HG03095 (cell line): ENCODE measurements around the gene ARID1B.
"Not testable (repeated sequence)": the region's sequence is repeated elsewhere in the genome, so short reads cannot be mapped to it uniquely, and the experiment has no call there.

ENCODE experiments used
- ATAC-seq: cut with Tn5 transposase; IDR thresholded peaks from one replicate; pipeline ENCODE4 v1.9.1; 2021; ENCODE audit warnings: moderate library complexity; ENCODE audit not compliant: unreplicated experiment

Gene ARID1B

GRCh38 chr6:156980948-156981347, 203.8 kb downstream of the ARID1B start:
- no peak for ATAC-seq

DNA sequence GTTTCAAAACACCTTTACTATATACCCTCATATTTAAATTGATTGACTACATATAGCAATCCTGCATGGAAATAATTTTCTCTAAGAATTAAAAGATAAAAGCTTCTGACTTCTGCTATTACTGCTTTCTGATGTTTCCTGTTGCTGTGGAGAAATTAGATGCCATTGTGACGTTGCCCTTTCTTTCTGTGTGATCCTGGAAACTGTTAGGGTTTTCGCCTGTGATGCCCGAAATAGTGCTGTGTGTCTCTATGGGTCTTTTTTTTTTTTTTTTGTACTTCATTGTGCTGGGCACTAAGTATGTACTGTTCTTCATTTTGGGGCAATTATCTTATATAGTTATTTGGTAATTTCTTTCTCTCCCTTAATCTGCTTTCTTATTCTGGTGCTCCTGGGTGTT, 205.0 kb downstream of the ARID1B start:
- no peak for ATAC-seq

DNA sequence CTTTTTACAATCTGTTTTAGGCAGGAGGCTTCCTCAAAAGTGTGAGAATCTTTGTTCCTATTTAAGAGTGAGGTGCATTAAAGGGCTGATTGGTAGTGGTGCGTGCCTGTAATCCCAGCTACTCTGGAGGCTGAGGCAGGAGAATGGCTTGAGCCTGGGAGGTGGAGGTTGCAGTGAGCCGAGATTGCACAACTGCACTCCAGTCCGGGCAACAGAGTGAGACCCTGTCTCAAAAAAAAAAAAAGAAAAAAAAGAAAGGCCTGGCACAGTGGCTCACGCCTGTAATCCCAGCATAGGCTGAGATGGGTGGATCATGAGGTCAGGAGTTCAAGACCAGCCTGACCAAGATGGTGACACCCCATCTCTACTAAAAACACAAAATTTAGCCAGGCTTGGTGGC, 205.7 kb downstream of the ARID1B start:
- not testable (repeated sequence) for ATAC-seq

- no peak for ATAC-seq
Measured at GRCh38 chr6:156984178-156984738, 207.1 kb downstream of the ARID1B start.

DNA sequence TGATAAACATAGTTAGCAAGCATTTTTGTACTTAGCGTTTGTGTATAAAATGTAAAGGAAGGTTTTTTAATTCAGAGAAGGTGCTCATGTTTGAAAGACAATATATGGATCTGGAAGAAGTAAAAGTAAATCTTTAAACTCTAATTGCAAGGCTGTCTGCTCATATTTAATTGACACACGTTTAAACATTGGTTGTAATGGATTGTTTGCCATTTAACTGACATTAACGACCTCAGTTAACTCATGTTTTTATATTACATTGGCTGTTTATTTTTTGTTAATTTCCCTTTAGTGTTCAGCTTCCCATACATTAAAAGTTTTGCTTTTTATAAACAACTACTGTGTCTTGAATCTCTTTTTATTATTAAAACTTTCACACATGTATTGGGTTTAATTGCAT, 208.1 kb downstream of the ARID1B start:
- no peak for ATAC-seq

DNA sequence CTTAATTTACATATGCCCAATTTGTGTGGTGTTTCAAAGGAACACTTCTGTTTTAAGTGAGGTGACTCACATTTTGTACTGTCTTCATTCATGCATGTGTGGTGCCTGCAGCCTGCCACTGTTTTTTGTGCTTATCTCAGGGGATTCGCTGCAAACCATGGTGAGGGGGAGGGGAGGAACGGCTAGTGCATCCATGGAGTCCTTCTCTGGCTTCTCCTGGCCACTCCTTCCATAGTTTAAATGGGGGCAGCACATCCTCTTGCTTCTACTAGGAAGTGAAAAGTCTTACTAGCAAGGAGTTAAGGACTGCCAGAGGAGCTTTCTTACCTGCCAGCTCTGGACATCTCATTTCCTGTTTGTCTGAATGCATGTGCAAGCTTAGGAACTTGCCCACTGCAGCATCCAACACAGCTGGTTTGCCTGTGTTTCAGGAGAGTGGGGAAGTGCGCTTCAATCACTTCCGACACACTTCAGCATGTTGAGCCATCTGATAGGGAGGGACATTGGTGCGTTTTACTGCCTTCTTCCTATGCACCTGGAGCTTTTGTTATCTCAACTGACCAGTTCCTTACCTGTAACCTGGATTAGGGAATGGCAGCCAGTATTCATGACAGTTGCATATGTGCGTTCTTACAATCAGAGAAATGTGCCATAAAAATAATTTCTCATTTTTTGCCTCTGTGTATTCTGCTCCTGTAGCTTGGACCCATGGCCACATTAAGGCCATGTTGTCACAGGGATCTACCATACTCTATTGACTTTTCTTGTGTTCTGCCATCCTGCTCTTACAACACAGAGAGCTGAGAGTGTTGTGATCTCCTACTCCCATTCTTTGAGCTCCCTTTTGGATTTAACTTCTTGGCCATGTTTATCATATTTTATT, 211.3 kb downstream of the ARID1B start:
- ATAC-seq: peak; percentile 73

DNA sequence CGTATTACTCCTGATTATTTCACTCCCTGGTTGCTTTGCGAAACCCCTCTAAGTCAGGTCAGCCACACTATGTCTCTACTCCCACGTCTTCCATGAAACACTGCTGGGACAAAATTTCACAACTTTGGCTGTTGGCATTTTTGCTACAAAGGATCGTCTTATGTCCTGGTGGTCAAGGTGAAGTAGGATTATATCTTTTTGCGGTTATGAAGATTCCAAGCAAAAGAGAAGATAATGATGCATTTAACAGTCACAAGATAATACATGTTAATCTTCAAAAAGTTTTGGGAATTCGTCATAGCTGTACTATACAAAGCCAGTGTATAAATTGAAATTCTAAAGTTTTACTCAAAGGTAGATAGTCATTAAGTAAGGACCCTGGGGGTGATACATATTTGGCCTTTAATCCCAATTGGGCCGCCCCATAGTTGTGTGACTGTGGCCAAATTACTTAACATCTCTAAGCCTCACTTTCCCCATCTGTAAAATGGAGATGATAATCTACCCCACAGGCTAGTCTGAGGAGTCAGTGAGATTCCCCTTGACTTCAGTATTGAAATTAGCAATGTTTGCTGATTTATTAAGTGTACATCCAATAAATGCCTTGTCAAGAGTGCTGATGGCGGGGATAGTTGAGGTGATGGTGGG, 212.1 kb downstream of the ARID1B start:
- no peak for ATAC-seq

DNA sequence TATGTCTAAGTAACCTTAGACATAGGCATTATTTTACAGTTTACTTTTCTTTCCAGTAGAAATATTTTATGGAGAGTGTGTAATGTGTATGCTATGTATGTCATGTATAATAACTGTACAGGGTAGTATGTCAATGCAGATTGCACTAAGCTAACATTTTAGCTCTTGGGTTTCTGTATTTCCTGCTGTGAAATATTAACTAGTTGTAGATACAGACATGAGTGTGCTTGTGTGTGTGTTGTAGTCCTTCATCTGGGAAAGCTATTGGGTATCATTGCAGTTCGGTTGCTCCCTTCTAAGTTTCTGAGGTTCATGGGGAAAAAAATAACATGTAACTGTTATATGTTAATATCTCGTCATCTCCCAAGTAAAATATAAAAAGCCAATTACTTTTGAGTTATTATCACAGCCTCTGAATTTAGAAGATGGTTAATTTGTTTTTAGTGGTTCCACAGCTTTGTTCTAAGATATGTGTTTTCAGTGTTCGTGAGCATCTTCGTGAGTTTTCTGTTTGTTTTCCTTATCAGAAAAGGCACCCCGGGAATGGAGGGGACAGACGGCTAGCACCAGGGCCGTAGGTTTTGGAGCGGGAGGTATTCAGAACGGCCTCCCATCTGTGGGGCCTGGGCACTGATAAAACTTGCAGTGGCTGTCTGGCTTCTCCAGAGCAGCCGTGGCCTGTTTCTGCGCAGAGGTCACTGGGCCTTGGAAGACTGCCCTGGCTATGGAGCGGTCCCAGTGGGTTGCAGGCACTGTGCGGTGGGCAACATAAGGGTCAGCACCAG, 215.0 kb downstream of the ARID1B start:
- ATAC-seq: no peak

- ATAC-seq: no peak
Measured at GRCh38 chr6:156993713-156994112, 216.5 kb downstream of the ARID1B start.

GRCh38 chr6:156994215-156995076, 217.3 kb downstream of the ARID1B start:
- no peak for ATAC-seq

DNA sequence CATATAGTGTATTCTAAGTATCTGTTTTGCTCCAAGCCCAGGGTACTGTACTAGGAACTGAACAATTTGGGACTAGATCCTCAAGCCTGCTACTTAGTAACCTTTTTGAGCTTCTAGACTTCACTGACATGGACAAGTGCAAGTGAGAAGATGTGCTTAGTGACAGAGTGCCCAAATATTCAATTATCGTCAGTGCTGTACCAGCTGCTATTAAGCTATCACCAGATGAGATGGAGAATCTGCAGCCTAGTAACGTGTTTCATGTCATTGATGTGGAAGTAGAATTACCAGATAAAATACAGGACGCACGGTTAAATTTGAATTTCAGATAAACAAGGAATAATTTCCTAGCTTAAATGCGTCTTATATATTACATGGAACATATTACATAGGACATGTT, 218.3 kb downstream of the ARID1B start:
- ATAC-seq: no peak

DNA sequence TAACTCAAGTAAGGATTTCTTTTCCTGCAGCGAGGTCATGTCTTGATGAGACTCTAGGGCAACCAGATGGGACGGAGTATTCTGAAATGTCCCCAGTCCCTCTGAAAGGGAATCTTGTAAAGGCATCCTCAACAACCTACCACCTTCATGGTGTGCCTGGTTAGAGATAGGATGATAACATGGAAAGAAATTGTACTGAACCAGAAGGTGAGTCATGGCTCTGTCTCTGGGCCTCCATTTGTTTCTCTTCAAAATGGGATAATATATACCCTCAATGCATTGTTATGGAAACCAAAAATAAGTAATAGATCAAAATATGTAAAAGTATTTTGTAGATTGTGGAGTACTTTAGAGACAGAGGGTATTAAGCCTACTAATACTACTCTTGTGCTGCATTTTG, 219.1 kb downstream of the ARID1B start:
- ATAC-seq: no peak

DNA sequence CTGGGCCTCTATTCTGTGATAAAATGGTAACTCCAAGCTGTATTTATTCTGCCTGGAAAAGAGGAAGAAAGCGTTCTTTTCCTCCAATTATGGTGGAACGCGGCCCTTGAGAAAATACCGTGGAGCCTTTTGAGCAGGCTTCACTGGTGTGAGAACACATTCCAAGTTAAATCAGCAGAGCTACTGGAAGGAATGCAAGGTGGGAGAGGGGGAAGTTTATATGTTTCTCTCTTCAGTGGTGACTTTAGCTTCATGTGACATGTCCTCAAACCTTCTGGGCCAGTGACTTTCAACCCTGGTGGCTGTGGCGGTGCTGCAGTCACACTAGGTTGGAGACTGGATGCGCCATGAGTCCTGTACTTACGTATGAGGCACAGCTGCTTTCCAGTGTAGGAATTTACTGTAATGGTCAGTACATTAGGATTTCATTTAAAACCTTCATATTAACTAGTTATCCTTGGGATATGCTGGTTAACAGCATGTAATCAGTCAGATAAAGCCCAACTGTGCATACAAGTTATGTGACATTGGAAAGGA, 221.7 kb downstream of the ARID1B start:
- no peak for ATAC-seq

DNA sequence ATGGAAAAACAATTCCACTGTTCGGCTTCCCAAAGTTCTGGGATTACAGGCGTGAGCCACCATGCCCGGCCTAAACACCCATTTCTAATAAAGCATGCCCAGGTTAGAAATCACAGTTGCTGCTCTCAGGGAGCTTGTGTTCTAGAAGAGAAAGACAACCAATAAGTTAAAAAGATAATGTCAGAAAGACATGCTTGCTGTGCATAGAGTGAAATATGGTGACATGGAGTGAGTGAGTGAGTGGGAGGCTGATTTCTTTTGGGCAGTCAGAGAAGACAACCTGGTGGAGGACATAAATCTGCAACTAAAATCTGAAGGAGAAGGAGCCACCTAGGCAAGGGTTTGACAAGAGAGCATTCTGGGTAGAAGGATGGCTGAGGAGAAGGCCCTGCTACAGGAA, 222.6 kb downstream of the ARID1B start:
- ATAC-seq: no peak

DNA sequence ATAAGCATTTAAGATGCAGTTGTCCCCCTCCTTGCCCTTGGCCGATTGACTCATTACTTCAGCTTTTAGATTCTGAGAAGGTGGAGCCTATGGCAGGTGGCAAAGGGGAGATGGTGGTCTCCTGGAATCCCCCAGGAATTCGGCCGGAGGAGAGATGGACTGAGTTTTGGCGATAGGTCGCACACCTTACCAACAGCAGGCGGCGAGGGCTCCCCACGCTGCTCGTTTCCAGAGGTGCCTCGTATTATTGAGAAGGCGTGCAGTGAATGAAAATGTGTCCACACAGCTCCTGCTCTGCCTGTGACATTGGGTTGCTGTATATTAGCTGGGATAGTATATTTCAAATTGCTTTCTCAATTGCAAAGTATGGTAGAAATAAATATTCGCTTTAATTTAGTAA, 224.5 kb downstream of the ARID1B start:
- ATAC-seq: no peak

- no peak for ATAC-seq
Measured at GRCh38 chr6:157002774-157003173, 225.6 kb downstream of the ARID1B start.

DNA sequence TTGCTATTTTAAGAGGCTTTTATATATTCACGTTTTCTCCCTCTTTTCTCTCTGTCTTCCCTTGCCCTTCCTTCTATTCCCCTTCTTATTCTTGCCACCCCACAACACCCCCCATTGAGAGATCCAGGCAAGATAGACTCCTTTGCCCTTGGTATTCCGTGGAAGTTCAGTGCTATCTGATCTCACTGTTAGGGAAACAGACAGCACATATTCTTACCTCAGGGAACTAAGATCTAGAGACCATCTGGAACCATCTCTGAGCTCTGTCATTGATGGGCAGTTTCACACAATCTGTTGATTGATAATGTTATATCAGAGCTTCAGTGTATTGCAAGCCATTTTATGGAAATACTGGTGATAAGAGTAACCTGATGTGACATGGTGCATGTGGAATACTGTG, 228.8 kb downstream of the ARID1B start:
- ATAC-seq: no peak

- ATAC-seq: no peak
Measured at GRCh38 chr6:157008568-157008967, 231.4 kb downstream of the ARID1B start.

DNA sequence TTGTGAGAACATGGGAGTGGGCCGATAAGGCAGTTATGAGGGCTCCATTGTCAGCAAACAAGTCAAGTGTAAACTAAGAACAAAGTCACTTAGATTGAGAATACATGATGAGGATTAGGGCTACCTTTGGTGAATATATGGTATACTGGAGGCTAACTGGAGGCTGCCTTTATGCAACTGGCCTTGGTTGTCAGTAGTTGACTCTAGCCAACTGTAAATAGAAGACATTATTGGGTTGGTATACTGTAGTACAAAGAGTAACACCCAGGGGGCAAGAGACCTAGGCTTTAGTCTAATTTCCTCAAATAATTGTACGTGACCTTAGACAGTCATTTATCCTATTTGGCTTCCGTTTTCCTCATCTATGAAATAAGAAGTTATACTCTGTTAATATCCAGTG, 235.2 kb downstream of the ARID1B start:
- no peak for ATAC-seq

GRCh38 chr6:157013649-157014304, 236.6 kb downstream of the ARID1B start:
- ATAC-seq: no peak
